H9 (cell line): Measurements from ENCODE around the gene CDC45. TPM values are rescaled to one million over a fixed set of nuclear protein-coding genes. Genes with fewer than 3 reads are reported as not detected.

Source experiments
- DNase-seq: peaks from one replicate; pipeline ENCODE4 v3.0.0-alpha.2; 2017
- H2AFZ ChIP-seq: one replicate; pipeline ENCODE4 v1.6.1; 2013; ENCODE audit warnings: mild to moderate bottlenecking, low read length, control low read depth, moderate library complexity
- H2AK5ac ChIP-seq: 2 replicates; pipeline ENCODE4 v1.6.1; 2013; ENCODE audit warnings: low read length, control low read depth, mixed read lengths; ENCODE audit not compliant: insufficient read length
- H2BK120ac ChIP-seq: one replicate; pipeline ENCODE4 v1.6.1; 2013; ENCODE audit warnings: low read depth, mild to moderate bottlenecking, low read length, control low read depth, inconsistent platforms; ENCODE audit not compliant: poor library complexity, severe bottlenecking
- H2BK12ac ChIP-seq: 2 replicates; pipeline ENCODE4 v1.6.1; 2013; ENCODE audit warnings: low read length, control low read depth, mixed read lengths, low read depth; ENCODE audit not compliant: insufficient read length
- H2BK15ac ChIP-seq: 2 replicates; pipeline ENCODE4 v1.6.1; 2013; ENCODE audit warnings: low read depth, low read length, control low read depth
- H2BK20ac ChIP-seq: one replicate; pipeline ENCODE4 v1.6.1; 2013; ENCODE audit warnings: low read depth, mild to moderate bottlenecking, low read length, control low read depth, inconsistent platforms; ENCODE audit not compliant: poor library complexity, severe bottlenecking
- H2BK5ac ChIP-seq: 2 replicates; pipeline ENCODE4 v1.6.1; 2013; ENCODE audit warnings: low read length, control low read depth, mixed read lengths; ENCODE audit not compliant: insufficient read length
- H3K14ac ChIP-seq: 2 replicates; pipeline ENCODE4 v1.6.1; 2013; ENCODE audit warnings: low read length, control low read depth; ENCODE audit not compliant: insufficient read depth
- H3K18ac ChIP-seq: 2 replicates; pipeline ENCODE4 v1.6.1; 2013; ENCODE audit warnings: low read depth, mild to moderate bottlenecking, mixed read lengths, low read length, control low read depth; ENCODE audit not compliant: insufficient read length
- H3K23ac ChIP-seq: 2 replicates; pipeline ENCODE4 v1.6.1; 2013; ENCODE audit warnings: low read length, control low read depth, mixed read lengths, low read depth; ENCODE audit not compliant: insufficient read length
- H3K23me2 ChIP-seq: 2 replicates; pipeline ENCODE4 v1.6.1; 2013; ENCODE audit warnings: low read depth, mild to moderate bottlenecking, mixed read lengths, low read length, control low read depth; ENCODE audit not compliant: insufficient read length, poor library complexity, severe bottlenecking
- H3K27ac ChIP-seq: 2 replicates; pipeline ENCODE4 v1.5.1; 2013; ENCODE audit warnings: low read length, control low read depth, mixed read lengths, low read depth; ENCODE audit not compliant: insufficient read length
- H3K27me3 ChIP-seq: 2 replicates; pipeline ENCODE4 v1.6.1; 2013; ENCODE audit warnings: low read length, control low read depth, inconsistent platforms; ENCODE audit not compliant: insufficient read depth
- H3K4ac ChIP-seq: 2 replicates; pipeline ENCODE4 v1.6.1; 2013; ENCODE audit warnings: low read depth, mild to moderate bottlenecking, control low read depth, inconsistent platforms, low read length, moderate library complexity
- H3K4me1 ChIP-seq: 2 replicates; pipeline ENCODE4 v1.6.1; 2013; ENCODE audit warnings: low read length, control low read depth, inconsistent platforms; ENCODE audit not compliant: insufficient read depth
- H3K4me2 ChIP-seq: 2 replicates; pipeline ENCODE4 v1.6.1; 2013; ENCODE audit warnings: low read length, control low read depth, mixed read lengths; ENCODE audit not compliant: insufficient read length, insufficient read depth
- H3K56ac ChIP-seq: 2 replicates; pipeline ENCODE4 v1.6.1; 2013; ENCODE audit warnings: low read depth, mild to moderate bottlenecking, mixed read lengths, low read length, control low read depth; ENCODE audit not compliant: insufficient read length
- H3K79me1 ChIP-seq: 2 replicates; pipeline ENCODE4 v1.6.1; 2013; ENCODE audit warnings: low read depth, mild to moderate bottlenecking, moderate library complexity, low read length, control low read depth, inconsistent platforms; ENCODE audit not compliant: insufficient read depth, poor library complexity, severe bottlenecking
- H3K79me2 ChIP-seq: 2 replicates; pipeline ENCODE4 v1.6.1; 2013; ENCODE audit warnings: low read length, control low read depth, inconsistent platforms; ENCODE audit not compliant: insufficient read depth
- H3K9ac ChIP-seq: 2 replicates; pipeline ENCODE4 v1.6.1; 2013; ENCODE audit warnings: low read length, control low read depth, mixed read lengths; ENCODE audit not compliant: insufficient read length; ENCODE audit errors: extremely low read depth
- H3K9me3 ChIP-seq: one replicate; pipeline ENCODE4 v1.6.1; 2013; ENCODE audit warnings: low read depth, low read length, inconsistent platforms; ENCODE audit not compliant: control insufficient read depth
- H3T11ph ChIP-seq: one replicate; pipeline ENCODE4 v1.6.1; 2013; ENCODE audit warnings: mild to moderate bottlenecking, low read length, control low read depth, inconsistent platforms
- H4K20me1 ChIP-seq: one replicate; pipeline ENCODE4 v1.6.1; 2013; ENCODE audit not compliant: control insufficient read depth, insufficient read length, insufficient read depth
- H4K5ac ChIP-seq: 2 replicates; pipeline ENCODE4 v1.6.1; 2013; ENCODE audit warnings: low read depth, mild to moderate bottlenecking, mixed read lengths, low read length, control low read depth; ENCODE audit not compliant: insufficient read length
- H4K8ac ChIP-seq: replicated peaks from 2 replicates; pipeline ENCODE4 v1.6.1; 2013; ENCODE audit warnings: low read length, control low read depth, mixed read lengths, low read depth; ENCODE audit not compliant: insufficient read length
- H4K91ac ChIP-seq: 2 replicates; pipeline ENCODE4 v1.6.1; 2013; ENCODE audit warnings: low read depth, mild to moderate bottlenecking, moderate library complexity, mixed read lengths, low read length, control low read depth; ENCODE audit not compliant: insufficient read length
- H3K27ac Mint-ChIP-seq, 3 experiments: 2 replicates in 2 of 3; 3 replicates in 1 of 3; pipeline ENCODE4 v1.8.0; 2020 to 2021; ENCODE audit warnings: mixed read lengths in 3 of 3, mild to moderate bottlenecking in 1 of 3, moderate library complexity in 1 of 3
- H3K27me3 Mint-ChIP-seq: 2 replicates; pipeline ENCODE4 v1.8.0; 2021; ENCODE audit warnings: low read depth, mild to moderate bottlenecking, moderate library complexity, mixed read lengths
- H3K36me3 Mint-ChIP-seq, 3 experiments: 2 replicates in 2 of 3; 3 replicates in 1 of 3; pipeline ENCODE4 v1.8.0; 2020 to 2021; ENCODE audit warnings: low read depth in 3 of 3, mixed read lengths in 3 of 3; ENCODE audit not compliant: insufficient read depth in 1 of 3
- H3K4me1 Mint-ChIP-seq, 2 experiments: 2 replicates each; pipeline ENCODE4 v1.8.0; 2020; ENCODE audit warnings: mixed read lengths in 2 of 2
- H3K4me3 Mint-ChIP-seq, 2 experiments: 2 replicates in 1 of 2; 3 replicates in 1 of 2; pipeline ENCODE4 v1.8.0; 2020 to 2021; ENCODE audit warnings: mild to moderate bottlenecking in 2 of 2, mixed read lengths in 2 of 2, moderate library complexity in 1 of 2
- H3K9me3 Mint-ChIP-seq, 2 experiments: 2 replicates in 1 of 2; 3 replicates in 1 of 2; pipeline ENCODE4 v1.8.0; 2020; ENCODE audit warnings: mild to moderate bottlenecking in 2 of 2, mixed read lengths in 2 of 2, moderate library complexity in 1 of 2
- CTCF ChIP-seq: fragments of 200-600 bp; sonication (generic); conservative IDR thresholded peaks from 3 replicates; pipeline ENCODE4 v1.8.0; 2021; ENCODE audit warnings: antibody characterized with exemption, mild to moderate bottlenecking
- WGBS: extraction: QIAGEN DNeasy Blood & Tissue Kit; methylation state at CpG from one replicate; pipeline ENCODE4 v1.1.7; 2013; ENCODE audit warnings: missing lambda C conversion rate, low lambda C conversion rate, mixed read lengths; ENCODE audit not compliant: insufficient read length; ENCODE audit errors: extremely low coverage; 5-methylcytosine and 5-hydroxymethylcytosine counted together
- total RNA-seq: library from RNA; stranded (reverse); gene quantifications from 2 replicates; pipeline ENCODE4 v1.2.1, GENCODE V29; 2021

Gene CDC45
- total RNA-seq, 1 experiment from 2014 or later = 35.7 TPM

GRCh38 chr22:19517919-19518611 is 38.3 kb downstream of the CDC45 start:
- H3K4me2 ChIP-seq = no peak overlapping the region

More at GRCh38 chr22:19517919-19518611, 38.3 kb downstream of the CDC45 start:
- no peak overlapping the region for H3K18ac ChIP-seq
- H2AK5ac ChIP-seq = no peak overlapping the region
- H3K9me3 ChIP-seq = no peaks in the 10 kb centered on the region
- no peak overlapping the region for H3K4ac ChIP-seq
- H3K56ac ChIP-seq = no peak overlapping the region
- H3K23ac ChIP-seq = no peak overlapping the region
- Mint-ChIP-seq H3K4me3 (no peak overlapping the region), H3K27ac (peak overlapping the region in 1 of 3 experiments; percentile 35; a peak in 1 of 7 replicates), H3K36me3 (peaks cover 11 to 48% (median 48%) of the 10 kb centered on the region in 3 experiments; a peak in 6 of 7 replicates), H3K27me3 (peaks cover 26% of the 10 kb centered on the region), H3K4me1 (peaks cover 4 to 8% of the 10 kb centered on the region in 2 experiments; a peak in 3 of 4 replicates), H3K9me3 (no peaks in the 10 kb centered on the region)
- H3K27ac ChIP-seq = no peak overlapping the region
- H4K5ac ChIP-seq = no peak overlapping the region
- H4K8ac ChIP-seq = no peak overlapping the region
- H2BK15ac ChIP-seq = no peak overlapping the region
- H3T11ph ChIP-seq = no peak overlapping the region
- H2BK12ac ChIP-seq = no peak overlapping the region
- no peaks in the 10 kb centered on the region for H3K79me1 ChIP-seq
- H3K9ac ChIP-seq = no peak overlapping the region
- H3K23me2 ChIP-seq = peaks cover 4% of the 10 kb centered on the region
- peaks cover 3% of the 10 kb centered on the region; the same call in 1 of the 2 replicates for H3K27me3 ChIP-seq
- no CpG with 5 or more reads among the region's 12 CpGs for WGBS
- H3K4me1 ChIP-seq = no peaks in the 10 kb centered on the region
- no peaks in the 10 kb centered on the region for H4K20me1 ChIP-seq
- no peak for TF ChIP-seq CTCF
- no peak overlapping the region; the same call in 1 of the 2 replicates for H3K14ac ChIP-seq
- no peak overlapping the region for H2AFZ ChIP-seq
- H3K79me2 ChIP-seq = no peaks in the 10 kb centered on the region
- DNase-seq = no peak
- no peak overlapping the region for H4K91ac ChIP-seq
- no peak overlapping the region for H2BK20ac ChIP-seq
- no peak overlapping the region for H2BK5ac ChIP-seq
- no peak overlapping the region for H2BK120ac ChIP-seq
